Skeletal muscle satellite cell (primary cell): ENCODE measurements around the gene TAAR6. TPM values are rescaled to one million over a fixed set of nuclear protein-coding genes. Genes with fewer than 3 reads are reported as not detected.

Experiments used
- small RNA-seq: library from RNA; depleted of rRNA; stranded (forward); fragments of <200 nt; gene quantifications from one replicate; pipeline ENCODE3, GENCODE V24; 2012

The TAAR6 gene

Small RNA genes lying within 50 kb of the gene (small RNA-seq; reads per million reads assigned to genes)
- gene TAAR7P = not detected
